ENCODE data around the gene DNMT1.

Gene DNMT1

GRCh38 chr19:10138879-10139795, 55.6 kb downstream of the DNMT1 start:
- DNase-seq (ENCODE audit: low spot score): no peak

DNA sequence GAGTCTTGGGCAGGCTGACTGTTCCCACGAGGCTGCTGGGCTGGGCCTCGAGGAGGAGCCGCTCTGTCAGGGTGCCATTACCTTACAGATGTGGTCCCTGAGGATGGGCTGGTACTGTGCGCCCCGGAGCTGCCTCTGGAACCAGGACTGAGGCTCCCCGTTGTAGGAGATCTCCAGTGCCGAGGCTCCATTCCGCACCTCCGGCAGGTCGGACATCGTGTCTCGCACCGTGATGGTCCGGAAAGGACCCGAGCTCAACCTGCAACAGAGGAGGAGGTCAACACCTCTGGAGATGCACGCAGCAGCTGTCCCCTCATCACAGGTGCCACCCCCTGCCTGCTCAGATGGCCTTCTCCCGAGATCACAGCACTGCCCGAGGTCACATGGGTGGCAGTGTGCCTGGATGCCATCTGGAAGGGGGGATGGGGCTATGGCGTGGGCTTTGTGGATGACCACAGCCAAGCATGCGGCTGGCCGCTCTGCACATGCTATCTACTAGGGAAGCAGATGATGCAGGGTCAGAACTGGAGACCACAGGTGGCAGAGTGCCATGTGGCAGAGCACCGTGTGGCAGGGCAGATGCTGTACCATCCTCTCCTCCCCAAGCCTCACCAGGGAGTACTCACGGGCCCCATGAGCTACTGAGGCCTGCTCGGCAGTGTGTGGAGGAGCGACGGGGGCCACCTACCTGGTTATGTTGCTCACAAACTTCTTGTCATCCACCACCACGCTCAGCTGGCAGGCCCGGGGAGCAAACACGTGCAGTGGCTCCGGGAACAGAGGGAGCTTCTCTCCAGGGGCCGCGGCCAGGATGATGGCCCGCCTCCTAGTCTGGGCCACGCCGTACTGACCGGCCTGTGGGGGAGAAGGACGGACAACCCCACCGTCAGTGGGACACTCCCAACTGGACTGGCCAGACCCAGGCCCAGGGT, 56.7 kb downstream of the DNMT1 start:
- no peak for DNase-seq (ENCODE audit: low spot score)

GRCh38 chr19:10136936-10137335, 57.8 kb downstream of the DNMT1 start:
- no peak for DNase-seq (ENCODE audit: low spot score)

- no peak for DNase-seq (ENCODE audit: low spot score)
Measured at GRCh38 chr19:10135551-10136334, 59.0 kb downstream of the DNMT1 start.

- DNase-seq (ENCODE audit: low spot score): no peak
Measured at GRCh38 chr19:10134040-10134439, 60.7 kb downstream of the DNMT1 start.

GRCh38 chr19:10133596-10133995, 61.2 kb downstream of the DNMT1 start:
- DNase-seq (ENCODE audit: low spot score): no peak

- DNase-seq (ENCODE audit: low spot score): no peak
Measured at GRCh38 chr19:10132905-10133304, 61.8 kb downstream of the DNMT1 start.

DNA sequence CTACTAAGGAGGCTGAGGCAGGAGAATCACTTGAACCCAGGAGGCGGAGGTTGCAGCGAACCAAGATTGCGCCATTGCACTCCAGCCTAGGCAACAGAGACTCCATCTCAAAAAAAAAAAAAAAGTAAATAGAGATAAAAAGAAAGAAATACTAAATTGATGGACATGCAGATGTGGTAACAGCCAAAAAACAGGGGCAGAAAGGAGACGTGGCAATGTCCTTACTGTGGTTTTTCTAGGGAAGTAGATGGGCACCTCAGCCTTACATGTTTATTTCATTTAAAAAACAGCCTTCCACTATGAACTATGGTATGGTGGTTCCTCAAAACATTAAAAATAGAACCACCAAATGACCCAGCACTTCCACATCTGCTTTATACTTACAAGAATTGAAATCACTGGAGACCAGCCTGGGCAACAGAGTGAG, 68.5 kb downstream of the DNMT1 start:
- DNase-seq (ENCODE audit: low spot score): no peak

- no peak for DNase-seq (ENCODE audit: low spot score)
Measured at GRCh38 chr19:10124429-10124828, 70.3 kb downstream of the DNMT1 start.

- no peak for DNase-seq (ENCODE audit: low spot score)
Measured at GRCh38 chr19:10122045-10122444, 72.7 kb downstream of the DNMT1 start.

- DNase-seq (ENCODE audit: low spot score): no peak
Measured at GRCh38 chr19:10120538-10121189, 74.1 kb downstream of the DNMT1 start.

- no peak for DNase-seq (ENCODE audit: low spot score)
Measured at GRCh38 chr19:10118960-10119359, 75.8 kb downstream of the DNMT1 start.

- no peak for DNase-seq (ENCODE audit: low spot score)
Measured at GRCh38 chr19:10116866-10117616, 77.7 kb downstream of the DNMT1 start.

DNA sequence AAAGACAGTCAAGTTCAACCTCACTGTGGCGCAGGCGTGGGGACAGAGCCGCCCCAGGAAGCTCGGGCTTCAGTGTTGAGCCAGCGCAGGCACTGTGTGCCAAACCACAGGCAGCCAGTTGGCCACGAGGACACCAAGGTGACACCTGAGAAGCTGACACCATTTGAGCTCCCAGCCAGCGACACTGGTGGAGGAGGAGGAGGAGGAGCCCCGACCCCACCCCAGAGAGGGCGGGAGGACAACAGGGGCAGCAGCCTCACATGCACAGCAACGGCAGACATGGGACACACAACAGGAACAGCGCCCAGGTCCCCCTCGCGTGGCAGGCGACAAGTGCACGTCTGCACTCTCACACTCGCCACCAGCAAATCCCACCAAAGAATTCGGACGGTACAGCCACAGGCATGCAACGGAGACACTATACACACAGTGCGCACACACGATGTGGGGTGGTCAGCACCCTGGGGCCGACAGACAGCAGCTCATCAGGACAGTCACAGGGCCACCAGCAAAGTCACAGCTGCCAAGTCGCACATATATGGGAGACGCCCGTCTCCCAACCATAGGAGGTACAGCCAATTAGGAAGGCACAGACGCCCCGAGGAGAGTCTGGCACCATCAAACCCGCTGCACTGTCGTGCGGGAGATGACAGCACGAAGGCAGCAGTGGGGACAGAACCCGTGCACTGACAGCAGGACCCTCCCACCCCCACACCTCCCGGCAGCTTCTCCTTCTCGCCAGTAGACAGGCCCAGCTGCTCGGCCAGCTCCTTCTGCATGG, 78.5 kb downstream of the DNMT1 start:
- no peak for DNase-seq (ENCODE audit: low spot score)

- DNase-seq (ENCODE audit: low spot score): no peak
Measured at GRCh38 chr19:10115392-10116084, 79.2 kb downstream of the DNMT1 start.

- no peak for DNase-seq (ENCODE audit: low spot score)
Measured at GRCh38 chr19:10114651-10115391, 79.9 kb downstream of the DNMT1 start.

DNA sequence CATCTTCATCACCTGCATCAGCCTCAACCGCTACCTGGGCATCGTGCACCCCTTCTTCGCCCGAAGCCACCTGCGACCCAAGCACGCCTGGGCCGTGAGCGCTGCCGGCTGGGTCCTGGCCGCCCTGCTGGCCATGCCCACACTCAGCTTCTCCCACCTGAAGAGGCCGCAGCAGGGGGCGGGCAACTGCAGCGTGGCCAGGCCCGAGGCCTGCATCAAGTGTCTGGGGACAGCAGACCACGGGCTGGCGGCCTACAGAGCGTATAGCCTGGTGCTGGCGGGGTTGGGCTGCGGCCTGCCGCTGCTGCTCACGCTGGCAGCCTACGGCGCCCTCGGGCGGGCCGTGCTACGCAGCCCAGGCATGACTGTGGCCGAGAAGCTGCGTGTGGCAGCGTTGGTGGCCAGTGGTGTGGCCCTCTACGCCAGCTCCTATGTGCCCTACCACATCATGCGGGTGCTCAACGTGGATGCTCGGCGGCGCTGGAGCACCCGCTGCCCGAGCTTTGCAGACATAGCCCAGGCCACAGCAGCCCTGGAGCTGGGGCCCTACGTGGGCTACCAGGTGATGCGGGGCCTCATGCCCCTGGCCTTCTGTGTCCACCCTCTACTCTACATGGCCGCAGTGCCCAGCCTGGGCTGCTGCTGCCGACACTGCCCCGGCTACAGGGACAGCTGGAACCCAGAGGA, 80.6 kb downstream of the DNMT1 start:
- no peak for DNase-seq (ENCODE audit: low spot score)

DNA sequence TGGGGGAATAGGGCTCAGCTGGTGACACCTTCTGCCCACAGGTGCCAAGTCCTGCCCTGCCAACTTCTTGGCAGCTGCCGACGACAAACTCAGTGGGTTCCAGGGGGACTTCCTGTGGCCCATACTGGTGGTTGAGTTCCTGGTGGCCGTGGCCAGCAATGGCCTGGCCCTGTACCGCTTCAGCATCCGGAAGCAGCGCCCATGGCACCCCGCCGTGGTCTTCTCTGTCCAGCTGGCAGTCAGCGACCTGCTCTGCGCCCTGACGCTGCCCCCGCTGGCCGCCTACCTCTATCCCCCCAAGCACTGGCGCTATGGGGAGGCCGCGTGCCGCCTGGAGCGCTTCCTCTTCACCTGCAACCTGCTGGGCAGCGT, 81.2 kb downstream of the DNMT1 start:
- DNase-seq (ENCODE audit: low spot score): no peak

All from activated CD4-positive, alpha-beta T cell treated with anti-CD3 and anti-CD28 coated beads, Interleukin-2, Interleukin-4, amounts not matched to agents 100 ng/mL and 50 ng/mL, durations not matched to agents 16 hours and 8 hours (primary cell).